ENCODE results near the gene ANGPT4.

DNA sequence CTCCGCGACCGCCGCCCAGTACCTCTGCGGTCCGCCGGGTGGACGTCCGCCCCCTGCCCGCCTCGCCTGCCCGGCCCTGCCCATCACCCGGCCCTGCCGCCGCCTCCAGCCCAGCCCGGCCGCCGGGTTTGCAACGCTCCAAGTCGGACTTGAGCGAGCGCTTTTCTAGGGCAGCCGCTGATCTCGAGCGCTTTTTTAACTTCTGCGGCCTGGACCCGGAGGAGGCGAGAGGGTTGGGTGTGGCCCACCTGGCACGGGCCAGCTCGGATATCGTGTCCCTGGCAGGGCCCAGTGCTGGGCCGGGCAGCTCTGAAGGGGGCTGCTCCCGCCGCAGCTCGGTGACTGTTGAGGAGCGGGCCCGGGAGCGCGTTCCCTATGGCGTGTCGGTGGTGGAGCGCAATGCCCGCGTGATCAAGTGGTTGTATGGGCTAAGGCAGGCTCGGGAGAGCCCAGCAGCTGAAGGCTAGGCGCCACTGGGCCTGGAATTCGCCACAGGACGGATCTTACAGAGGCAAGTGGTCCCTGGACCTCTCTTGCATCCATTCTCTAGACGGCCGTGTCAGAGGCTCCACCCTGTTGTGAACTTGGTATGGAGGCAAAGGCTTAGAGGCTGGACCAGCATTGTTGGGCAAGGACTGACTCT, 70.8 kb downstream of the ANGPT4 start:
- TF ChIP-seq CTCF (IDR thresholded peaks at IDR 0.05) (no peak), POLR2A (IDR thresholded peaks at IDR 0.05) (no peak)
